Esophagus muscularis mucosa (tissue), 3 donors: Measurements from ENCODE around the gene DHTKD1.

Source experiments
- CTCF ChIP-seq, 3 experiments: fragments of 200-600 bp in 2 of 3; fragments of 450-650 bp in 1 of 3; sonication (generic) in 2 of 3; IDR thresholded peaks; one replicate each; pipeline ENCODE4 v1.5.1; 2017 to 2019; ENCODE audit warnings: antibody characterized with exemption in 3 of 3, mild to moderate bottlenecking in 2 of 3, moderate library complexity in 1 of 3
- POLR2A ChIP-seq: fragments of 450-650 bp; IDR thresholded peaks from one replicate; pipeline ENCODE4 v1.6.1; 2017; ENCODE audit warnings: antibody characterized with exemption, moderate library complexity, mild to moderate bottlenecking, low read depth
- POLR2AphosphoS5 ChIP-seq, 2 donors: sonication (generic); formaldehyde crosslinking; IDR thresholded peaks; one replicate each; pipeline ENCODE4 v1.6.1; 2017; ENCODE audit warnings: antibody characterized with exemption in 2 of 2

GRCh38 chr10:12158111-12158510 lies 89.4 kb downstream of the DHTKD1 start:
- TF ChIP-seq CTCF (IDR thresholded peaks at IDR 0.05) (no peak), POLR2A (no peak), POLR2AphosphoS5 (IDR thresholded peaks at IDR 0.05) (no peak)
